ENCODE results near the gene SAMHD1.
"Not testable (repeated sequence)": the region's sequence is repeated elsewhere in the genome, so short reads cannot be mapped to it uniquely, and the experiment has no call there.

SAMHD1 gene

GRCh38 chr20:36916199-36916598, 35.3 kb downstream of the SAMHD1 start:
- no peak for DNase-seq (ENCODE audit: low read depth)

- DNase-seq (ENCODE audit: low read depth), result no peak
Measured at GRCh38 chr20:36908603-36909002, 42.9 kb downstream of the SAMHD1 start.

- DNase-seq (ENCODE audit: low read depth), result not testable (repeated sequence)
Measured at GRCh38 chr20:36906086-36906485, 45.4 kb downstream of the SAMHD1 start.

DNA sequence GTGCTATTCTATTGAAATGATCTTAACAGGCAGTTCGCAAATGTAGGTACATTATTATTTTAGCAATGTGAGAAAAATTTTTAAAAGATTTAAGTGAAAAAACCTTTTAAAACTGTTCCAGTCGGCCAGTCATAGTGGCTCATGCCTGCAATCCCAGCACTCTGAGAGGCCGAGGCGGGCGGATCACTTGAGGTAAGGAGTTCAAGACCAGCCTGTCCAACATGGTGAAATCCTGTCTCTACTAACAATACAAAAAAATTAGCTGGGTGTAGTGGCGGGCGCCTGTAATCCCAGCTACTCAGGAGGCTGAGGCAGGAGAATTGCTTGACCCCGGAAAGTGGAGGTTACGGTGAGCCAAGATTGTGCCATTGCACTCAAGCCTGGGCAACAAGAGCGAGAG, 45.9 kb downstream of the SAMHD1 start:
- not testable (repeated sequence) for DNase-seq (ENCODE audit: low read depth)

- DNase-seq (ENCODE audit: low read depth), result no peak
Measured at GRCh38 chr20:36904690-36905089, 46.8 kb downstream of the SAMHD1 start.

- no peak for DNase-seq (ENCODE audit: low read depth)
Measured at GRCh38 chr20:36895036-36895435, 56.5 kb downstream of the SAMHD1 start.

- DNase-seq (ENCODE audit: low read depth), result no peak
Measured at GRCh38 chr20:36893801-36894200, 57.7 kb downstream of the SAMHD1 start.

DNA sequence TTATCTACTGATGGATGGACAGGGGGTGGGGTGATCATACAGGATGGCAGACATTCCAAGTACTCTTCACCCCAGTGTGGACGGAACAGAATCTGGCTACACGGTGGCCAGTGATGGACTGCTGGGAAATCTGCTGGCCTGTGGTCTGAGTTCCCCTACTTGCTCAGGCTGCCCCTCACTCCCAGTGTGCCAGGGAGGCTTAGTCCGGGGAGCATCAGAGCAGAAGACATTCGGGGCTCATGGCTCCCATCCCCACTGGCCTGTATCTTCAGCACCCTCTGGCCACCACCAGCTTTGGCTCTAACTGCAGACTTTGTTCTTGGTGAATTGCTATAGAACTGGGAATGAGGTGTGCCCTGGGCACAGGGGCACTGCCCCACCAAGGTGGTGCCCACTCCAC, 60.3 kb downstream of the SAMHD1 start:
- DNase-seq (ENCODE audit: low read depth), result no peak

- DNase-seq (ENCODE audit: low read depth), result no peak
Measured at GRCh38 chr20:36890586-36890985, 60.9 kb downstream of the SAMHD1 start.

DNA sequence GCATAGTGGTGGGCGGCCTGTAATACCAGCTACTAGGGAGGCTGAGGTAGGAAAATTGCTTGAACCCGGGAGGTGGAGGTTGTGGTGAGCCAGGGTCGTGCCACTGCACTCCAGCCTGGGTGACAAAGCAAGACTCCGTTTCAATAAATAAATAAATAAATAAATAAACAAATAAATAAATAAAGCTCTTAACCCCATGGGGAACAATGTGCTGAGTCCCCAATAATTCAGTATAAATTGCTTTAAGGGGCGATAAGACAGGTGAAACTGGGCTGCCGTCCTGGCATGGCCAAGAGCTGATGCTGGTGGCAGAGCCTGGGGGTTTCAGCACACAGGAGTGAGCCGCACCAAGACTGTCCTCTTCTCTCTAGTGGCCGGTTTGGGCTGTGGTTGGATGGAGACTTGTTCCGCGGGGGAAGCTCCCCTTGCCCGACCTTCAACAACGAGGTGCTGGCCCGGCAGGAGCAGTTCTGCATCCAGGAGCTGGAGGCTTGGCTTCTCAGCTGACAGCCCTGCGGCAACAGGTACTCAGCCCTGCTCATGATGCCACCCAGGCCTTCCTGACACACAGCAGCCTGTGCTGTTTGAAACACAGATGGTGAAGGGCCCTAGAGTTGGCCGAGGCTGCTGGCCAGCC, 62.5 kb downstream of the SAMHD1 start:
- no peak for DNase-seq (ENCODE audit: low read depth)

GRCh38 chr20:36887752-36888090, 63.8 kb downstream of the SAMHD1 start:
- peak; percentile 26 for DNase-seq (ENCODE audit: low read depth)

DNA sequence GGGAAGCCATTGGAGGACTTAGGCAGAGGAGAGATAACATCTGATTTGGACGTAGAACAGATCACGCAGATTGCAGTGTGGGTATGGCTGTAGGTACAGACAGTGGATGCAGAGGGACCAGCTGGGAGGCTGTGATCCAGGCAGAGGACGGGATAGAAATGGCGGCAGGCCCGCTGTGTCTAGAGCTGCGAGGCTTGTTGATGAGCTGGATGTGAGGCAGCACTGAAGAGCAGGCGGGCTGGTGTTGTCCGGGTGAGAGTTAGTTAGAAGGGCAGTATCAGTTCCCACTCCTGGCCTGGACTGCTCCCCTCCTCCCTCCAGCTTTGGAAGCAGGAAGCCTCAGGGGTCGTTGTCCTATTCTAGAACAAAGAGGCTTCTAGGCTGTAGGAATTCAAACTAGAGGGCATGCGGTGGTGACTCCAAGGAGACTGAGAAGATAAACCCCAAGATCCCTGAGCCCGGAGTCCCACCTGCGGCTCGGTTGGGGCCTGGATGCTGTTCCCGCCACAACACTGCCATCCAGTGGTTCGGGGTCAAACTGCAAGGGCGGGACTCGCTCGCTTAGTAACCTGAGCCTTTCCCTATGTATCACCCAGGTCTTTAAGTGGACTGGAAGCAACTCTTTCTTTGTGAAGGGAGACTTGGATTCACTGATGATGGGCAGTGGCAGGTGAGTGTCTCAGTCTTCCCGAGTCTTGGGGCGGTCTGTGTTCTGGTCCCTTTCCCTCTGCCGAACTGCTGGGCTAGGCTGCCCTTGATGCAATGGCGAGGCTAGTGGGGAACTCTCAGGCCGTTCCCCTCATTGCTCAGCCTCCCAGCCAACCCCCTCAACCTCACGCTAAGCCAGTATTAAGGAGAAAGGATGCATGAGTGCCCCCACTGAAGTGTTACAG, 64.4 kb downstream of the SAMHD1 start:
- peak; percentile 68 for DNase-seq (ENCODE audit: low read depth)

- no peak for DNase-seq (ENCODE audit: low read depth)
Measured at GRCh38 chr20:36885356-36885755, 66.2 kb downstream of the SAMHD1 start.

DNA sequence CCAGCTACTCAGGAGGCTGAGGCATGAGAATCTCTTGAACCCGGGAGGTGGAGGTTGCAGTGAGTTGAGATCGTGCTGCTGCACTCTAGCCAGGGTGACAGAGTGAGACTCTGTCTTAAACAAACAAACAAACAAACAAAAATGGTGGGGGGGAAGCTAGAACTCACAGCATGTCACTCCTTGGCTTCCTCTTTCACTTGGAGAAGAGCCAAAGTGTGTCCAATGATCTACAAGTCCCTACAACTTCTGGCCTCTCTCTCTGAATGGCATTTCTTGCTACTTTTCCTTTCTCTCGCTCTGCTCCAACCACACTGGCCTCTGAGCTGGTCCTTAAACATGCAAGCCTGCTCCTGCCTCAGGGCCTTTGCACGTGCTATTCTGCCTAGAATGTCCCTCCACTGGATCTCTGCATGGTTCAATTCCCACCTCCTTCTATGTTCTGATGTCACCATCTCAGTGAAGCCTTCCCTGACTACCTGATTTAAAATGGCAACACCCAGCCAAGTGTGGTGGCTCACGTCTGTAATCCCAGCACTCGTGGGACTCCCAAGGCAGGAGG, 67.5 kb downstream of the SAMHD1 start:
- DNase-seq (ENCODE audit: low read depth), result no peak

DNA sequence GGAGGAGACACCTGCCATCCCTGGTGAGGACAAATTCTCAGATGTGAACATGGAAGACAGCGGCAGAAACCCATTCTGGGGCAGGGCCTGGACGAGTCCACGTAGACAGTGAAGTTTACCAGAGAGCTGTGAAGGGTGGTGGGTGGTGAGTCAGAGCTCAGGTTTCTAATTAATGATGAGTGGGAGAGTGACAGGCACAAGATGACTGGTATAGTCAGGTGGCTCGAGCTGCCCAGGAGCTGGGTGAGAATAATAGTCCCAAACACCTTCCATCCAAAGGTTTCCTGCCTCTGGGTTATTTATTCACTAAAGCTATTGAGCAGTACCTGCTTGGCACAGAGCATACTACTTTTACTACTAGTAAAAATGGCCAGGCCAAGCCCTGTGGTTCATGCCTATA, 69.6 kb downstream of the SAMHD1 start:
- peak; percentile 60 for DNase-seq (ENCODE audit: low read depth)

DNA sequence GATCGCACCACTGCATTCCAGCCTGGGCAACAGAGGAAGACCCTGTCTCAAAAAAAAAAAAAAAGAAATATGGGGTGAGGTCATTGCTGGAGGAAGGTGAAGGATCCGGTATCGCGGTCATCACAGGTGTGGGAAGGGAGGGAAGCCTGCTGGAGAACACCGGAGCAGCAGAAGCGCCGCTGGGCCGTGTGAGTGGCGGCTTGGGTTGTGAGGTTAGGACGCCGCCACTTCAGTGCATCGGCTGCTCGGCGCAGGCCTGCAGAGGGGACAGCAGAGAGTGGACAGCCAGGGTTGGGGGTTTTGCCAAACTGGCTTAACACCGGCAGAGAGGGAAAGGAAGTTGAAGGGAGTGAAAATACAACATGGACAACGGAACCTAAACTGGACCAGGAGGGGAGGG, 70.2 kb downstream of the SAMHD1 start:
- DNase-seq (ENCODE audit: low read depth), result no peak

- DNase-seq (ENCODE audit: low read depth), result no peak
Measured at GRCh38 chr20:36880741-36881250, 70.7 kb downstream of the SAMHD1 start.

DNA sequence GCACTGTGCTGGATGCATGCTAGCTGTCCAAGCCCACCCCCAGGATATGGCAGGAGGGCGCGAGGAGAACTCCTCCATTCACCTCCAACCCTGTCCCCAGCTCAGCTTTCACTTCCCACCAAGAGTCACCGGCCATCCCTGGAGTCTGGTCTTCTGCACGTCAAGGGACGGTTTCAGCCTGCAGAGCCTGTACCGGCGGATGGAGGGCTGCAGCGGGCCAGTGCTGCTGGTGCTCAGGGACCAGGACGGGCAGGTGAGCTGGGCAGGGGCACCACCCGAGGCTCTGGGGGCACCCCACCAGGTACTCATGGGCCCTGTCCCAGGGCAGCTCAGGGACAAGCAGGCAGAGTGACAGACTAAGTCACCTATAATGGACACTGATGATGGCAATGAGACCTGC, 72.6 kb downstream of the SAMHD1 start:
- no peak for DNase-seq (ENCODE audit: low read depth)

DNA sequence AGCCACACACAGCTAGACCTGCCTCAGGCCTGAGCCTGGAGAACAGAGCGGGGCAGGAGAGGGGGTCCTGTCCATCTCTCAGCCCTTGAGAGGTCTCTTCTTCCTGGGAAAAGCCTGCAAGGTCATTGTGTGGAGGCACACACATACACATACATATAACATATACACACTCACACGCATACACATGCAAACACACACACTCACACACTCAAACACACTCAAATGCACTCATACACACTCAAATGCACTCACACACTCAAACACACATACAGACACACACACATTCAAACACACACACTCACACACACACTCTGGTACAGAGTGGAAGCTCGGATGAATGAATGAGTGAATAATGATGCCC, 75.1 kb downstream of the SAMHD1 start:
- DNase-seq (ENCODE audit: low read depth), result no peak

- no peak for DNase-seq (ENCODE audit: low read depth)
Measured at GRCh38 chr20:36875702-36876472, 75.6 kb downstream of the SAMHD1 start, which contains the start of gene TLDC2. TLDC2 (plus strand) TSS chr20:36876138; CDS start chr20:36876175, 37 bp downstream.

DNA sequence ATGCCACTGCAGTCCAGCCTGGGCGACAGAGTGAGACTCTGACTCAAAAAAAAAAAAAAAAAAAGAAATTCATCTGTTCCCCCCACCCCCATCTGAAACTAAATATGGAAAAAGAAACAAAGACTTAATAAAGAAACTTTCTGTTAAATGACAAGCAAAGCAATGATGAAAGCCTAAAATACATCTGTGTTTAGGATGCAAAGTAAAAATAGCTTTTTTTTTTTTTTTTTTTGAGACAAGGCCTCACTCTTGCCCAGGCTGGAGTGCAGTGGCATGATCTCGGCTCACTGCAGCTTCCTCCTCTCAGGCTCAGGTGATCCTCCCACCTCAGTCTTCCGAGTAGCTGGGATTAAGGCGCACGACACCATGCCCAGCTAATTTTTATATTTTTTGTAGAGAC, 76.4 kb downstream of the SAMHD1 start:
- not testable (repeated sequence) for DNase-seq (ENCODE audit: low read depth)

GRCh38 chr20:36873498-36874189, 77.9 kb downstream of the SAMHD1 start:
- DNase-seq (ENCODE audit: low read depth), result peak; percentile 91

Data from amniotic epithelial cell (primary cell).